Adipocyte (in vitro differentiated cells): Measurements from ENCODE around the gene ITGA11.

ENCODE experiments used
- DNase-seq: peaks from one replicate; pipeline ENCODE4 v3.0.0-alpha.2; 2015; ENCODE audit warnings: low read depth
- H3K27me3 ChIP-seq: replicated peaks from 2 replicates; pipeline ENCODE4 v1.7.0; 2013; ENCODE audit warnings: mild to moderate bottlenecking, low read length, moderate library complexity; ENCODE audit not compliant: control insufficient read depth, insufficient read depth
- H3K36me3 ChIP-seq: 2 replicates; pipeline ENCODE4 v1.7.0; 2013; ENCODE audit warnings: low read length, mild to moderate bottlenecking, moderate library complexity; ENCODE audit not compliant: control insufficient read depth, insufficient read depth, severe bottlenecking
- H3K4me1 ChIP-seq: 2 replicates; pipeline ENCODE4 v1.7.0; 2013; ENCODE audit warnings: mild to moderate bottlenecking, low read length, moderate library complexity; ENCODE audit not compliant: control insufficient read depth, insufficient read depth
- H3K4me3 ChIP-seq: 2 replicates; pipeline ENCODE4 v1.7.0; 2013; ENCODE audit warnings: mild to moderate bottlenecking, low read length, moderate library complexity
- H3K9ac ChIP-seq: 2 replicates; pipeline ENCODE4 v1.7.0; 2013; ENCODE audit warnings: mild to moderate bottlenecking, low read length, moderate library complexity
- H3K9me3 ChIP-seq: 2 replicates; pipeline ENCODE4 v1.7.0; 2013; ENCODE audit warnings: mild to moderate bottlenecking, low read length, moderate library complexity; ENCODE audit not compliant: control insufficient read depth

Gene ITGA11

GRCh38 chr15:68466876-68467275, 34.9 kb upstream of the ITGA11 start:
- Histone ChIP-seq H3K9me3 (peaks cover 12% of the 10 kb centered on the region), H3K4me1 (peaks cover 32% of the 10 kb centered on the region), H3K9ac (no peak overlapping the region), H3K4me3 (no peak overlapping the region), H3K36me3 (no peaks in the 10 kb centered on the region), H3K27me3 (no peaks in the 10 kb centered on the region)
- DNase-seq = no peak

- no peaks in the 10 kb centered on the region for H3K27me3 ChIP-seq
- peaks cover 12% of the 10 kb centered on the region for H3K9me3 ChIP-seq
- no peaks in the 10 kb centered on the region for H3K36me3 ChIP-seq
- no peak overlapping the region for H3K9ac ChIP-seq
- peaks cover 32% of the 10 kb centered on the region for H3K4me1 ChIP-seq
- DNase-seq = no peak
- no peak overlapping the region for H3K4me3 ChIP-seq
These were observed 34.0 kb upstream of the ITGA11 start for GRCh38 chr15:68465861-68466560.

- peak; percentile 44 for DNase-seq
- Histone ChIP-seq H3K4me1 (peaks cover 32% of the 10 kb centered on the region), H3K4me3 (no peak overlapping the region), H3K9me3 (peaks cover 19% of the 10 kb centered on the region), H3K9ac (no peak overlapping the region), H3K27me3 (no peaks in the 10 kb centered on the region), H3K36me3 (no peaks in the 10 kb centered on the region)
These were observed 32.6 kb upstream of the ITGA11 start for GRCh38 chr15:68464448-68465090.

GRCh38 chr15:68463996-68464395, 32.0 kb upstream of the ITGA11 start:
- DNase-seq = no peak
- H3K9ac ChIP-seq = no peak overlapping the region

GRCh38 chr15:68463444-68463843, 31.5 kb upstream of the ITGA11 start:
- peaks cover 19% of the 10 kb centered on the region for H3K9me3 ChIP-seq
- H3K27me3 ChIP-seq = no peaks in the 10 kb centered on the region
- H3K9ac ChIP-seq = no peak overlapping the region
- H3K4me1 ChIP-seq = peaks cover 32% of the 10 kb centered on the region
- no peaks in the 10 kb centered on the region for H3K36me3 ChIP-seq
- no peak for DNase-seq
- H3K4me3 ChIP-seq = no peak overlapping the region

More at GRCh38 chr15:68463996-68464395, 32.0 kb upstream of the ITGA11 start:
- H3K36me3 ChIP-seq = no peaks in the 10 kb centered on the region
- no peak overlapping the region for H3K4me3 ChIP-seq
- H3K27me3 ChIP-seq = no peaks in the 10 kb centered on the region
- H3K4me1 ChIP-seq = peaks cover 32% of the 10 kb centered on the region
- peaks cover 19% of the 10 kb centered on the region for H3K9me3 ChIP-seq

GRCh38 chr15:68460166-68460565, 28.2 kb upstream of the ITGA11 start:
- Histone ChIP-seq H3K36me3 (no peaks in the 10 kb centered on the region), H3K4me1 (peaks cover 14% of the 10 kb centered on the region), H3K9me3 (peaks cover 7% of the 10 kb centered on the region), H3K4me3 (no peak overlapping the region), H3K27me3 (no peaks in the 10 kb centered on the region), H3K9ac (no peak overlapping the region)
- no peak for DNase-seq

- Histone ChIP-seq H3K4me3 (no peak overlapping the region), H3K9ac (no peak overlapping the region), H3K36me3 (no peaks in the 10 kb centered on the region), H3K4me1 (peaks cover 4% of the 10 kb centered on the region), H3K9me3 (peaks cover 6% of the 10 kb centered on the region), H3K27me3 (peaks cover 10% of the 10 kb centered on the region)
- DNase-seq = no peak
These were observed 18.2 kb upstream of the ITGA11 start for GRCh38 chr15:68450192-68450591.

GRCh38 chr15:68449389-68449788, 17.4 kb upstream of the ITGA11 start:
- DNase-seq = no peak
- no peak overlapping the region for H3K4me3 ChIP-seq
- H3K9ac ChIP-seq = no peak overlapping the region
- peaks cover 6% of the 10 kb centered on the region for H3K9me3 ChIP-seq
- H3K36me3 ChIP-seq = no peaks in the 10 kb centered on the region
- H3K4me1 ChIP-seq = peaks cover 4% of the 10 kb centered on the region
- H3K27me3 ChIP-seq = peaks cover 10% of the 10 kb centered on the region

GRCh38 chr15:68447976-68448755, 16.2 kb upstream of the ITGA11 start:
- Histone ChIP-seq H3K4me3 (no peak overlapping the region), H3K9me3 (peaks cover 6% of the 10 kb centered on the region), H3K9ac (no peak overlapping the region), H3K36me3 (no peaks in the 10 kb centered on the region), H3K27me3 (peaks cover 10% of the 10 kb centered on the region), H3K4me1 (peaks cover 4% of the 10 kb centered on the region)
- DNase-seq = no peak

- H3K4me3 ChIP-seq = no peak overlapping the region
- H3K36me3 ChIP-seq = no peaks in the 10 kb centered on the region
- H3K4me1 ChIP-seq = peaks cover 4% of the 10 kb centered on the region
- H3K9ac ChIP-seq = no peak overlapping the region
- peaks cover 3% of the 10 kb centered on the region for H3K9me3 ChIP-seq
- DNase-seq = no peak
- peaks cover 10% of the 10 kb centered on the region for H3K27me3 ChIP-seq
These were observed 15.2 kb upstream of the ITGA11 start for GRCh38 chr15:68447209-68447608.

- H3K9ac ChIP-seq = no peak overlapping the region
- no peak overlapping the region for H3K4me3 ChIP-seq
- no peaks in the 10 kb centered on the region for H3K36me3 ChIP-seq
- H3K4me1 ChIP-seq = peaks cover 12% of the 10 kb centered on the region
- DNase-seq = peak; percentile 50
- H3K9me3 ChIP-seq = no peaks in the 10 kb centered on the region
- peaks cover 10% of the 10 kb centered on the region for H3K27me3 ChIP-seq
These were observed 13.4 kb upstream of the ITGA11 start for GRCh38 chr15:68445351-68445750.
